ENCODE results near the gene UGT1A9. TPM values are rescaled to one million over a fixed set of nuclear protein-coding genes. Genes with fewer than 3 reads are reported as not detected.

The UGT1A9 gene
- polyA plus RNA-seq, 1 donor from 2014 or later = not detected

DNA sequence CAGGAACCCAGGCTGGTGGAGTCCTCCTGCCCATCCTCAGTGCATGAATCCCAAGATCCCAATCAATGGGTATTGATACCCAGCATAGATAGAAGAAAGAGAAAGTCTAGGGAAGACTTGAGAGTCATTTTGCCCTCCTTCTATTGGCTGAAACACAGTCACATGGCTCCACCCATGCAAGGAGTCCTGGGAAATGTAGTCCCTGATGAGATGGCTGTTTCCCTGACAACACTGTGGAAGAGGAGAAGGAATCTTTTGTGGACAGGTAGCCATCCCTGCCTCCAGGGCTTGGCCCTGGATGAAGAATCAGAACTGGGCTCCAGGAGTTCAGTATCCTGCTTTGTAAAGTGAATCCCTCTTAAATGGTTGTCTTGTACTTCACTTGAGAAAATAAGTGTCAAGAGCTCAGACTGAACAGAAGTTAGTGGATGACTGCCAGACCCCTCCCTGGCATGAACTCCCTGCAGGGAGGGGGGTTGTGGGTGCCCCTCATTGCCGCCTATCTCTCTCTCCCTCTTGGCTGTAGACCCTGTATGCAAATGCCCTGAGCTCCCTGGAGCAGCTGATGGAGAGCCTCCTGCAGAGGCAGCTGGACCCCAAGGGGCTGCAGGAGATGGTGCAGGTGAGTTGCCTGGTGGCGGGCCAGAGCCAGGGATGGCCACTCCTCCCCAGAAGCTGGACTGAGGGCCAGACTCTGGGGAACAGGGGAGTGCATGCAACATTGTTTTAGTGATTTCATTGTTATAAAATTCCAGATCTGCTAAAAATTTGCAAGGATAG, 142.5 kb downstream of the UGT1A9 start:
- no peak overlapping the region for H3K27ac Mint-ChIP-seq
- H3K9me3 Mint-ChIP-seq = peaks cover 0 to 4% (median 0%) of the 10 kb centered on the region in 3 donors
- peak overlapping the region in 1 of 4 donors; percentile 63 for H3K4me3 Mint-ChIP-seq
- H3K27me3 Mint-ChIP-seq = peaks cover 18% of the 10 kb centered on the region
- H3K36me3 Mint-ChIP-seq = peaks cover 1% of the 10 kb centered on the region
- H3K4me1 Mint-ChIP-seq = no peaks in the 10 kb centered on the region

DNA sequence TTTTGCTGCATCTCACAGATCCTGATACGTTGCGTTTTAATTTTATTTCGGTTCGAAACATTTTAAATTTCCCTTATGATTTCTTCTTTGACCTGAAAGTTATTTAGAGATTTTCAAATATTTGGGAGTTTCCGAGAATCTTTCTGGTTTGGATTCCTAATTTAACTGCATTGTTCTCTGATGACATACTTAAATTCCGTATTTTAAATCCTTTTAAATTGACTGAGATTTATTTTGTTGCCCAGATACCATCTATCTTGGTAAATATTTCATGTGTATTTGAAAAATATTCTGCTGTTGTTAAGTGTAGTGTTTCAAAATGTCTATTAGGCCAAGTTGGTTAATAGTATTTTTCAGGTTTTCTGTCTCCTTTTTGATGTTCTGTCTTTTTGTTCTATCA, 144.2 kb downstream of the UGT1A9 start:
- H3K4me3 Mint-ChIP-seq = no peak overlapping the region

DNA sequence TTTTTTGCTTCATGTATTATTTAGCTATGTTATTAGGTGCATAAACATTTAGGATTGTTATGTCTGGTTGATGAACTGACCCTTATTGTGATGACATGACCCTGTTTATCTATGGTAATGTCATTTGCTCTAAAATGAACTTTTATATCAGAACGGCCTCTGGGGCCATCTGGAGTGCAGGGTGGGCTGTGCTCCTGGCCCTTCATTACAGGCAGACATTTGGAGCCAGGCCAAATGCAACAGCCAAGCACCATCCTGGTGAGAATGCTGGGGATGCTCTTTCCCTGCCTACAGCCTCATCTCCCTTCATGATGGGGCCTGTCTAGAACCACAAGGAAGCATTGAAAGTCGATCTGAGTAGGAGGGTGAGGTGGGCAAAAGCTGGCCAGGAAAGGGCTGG, 144.6 kb downstream of the UGT1A9 start:
- peaks cover 1% of the 10 kb centered on the region for H3K36me3 Mint-ChIP-seq
- H3K9me3 Mint-ChIP-seq = peaks cover 0 to 4% (median 0%) of the 10 kb centered on the region in 3 donors
- no peak overlapping the region for H3K27ac Mint-ChIP-seq
- no peak overlapping the region for H3K4me3 Mint-ChIP-seq
- no peaks in the 10 kb centered on the region for H3K4me1 Mint-ChIP-seq
- peaks cover 14% of the 10 kb centered on the region for H3K27me3 Mint-ChIP-seq

More for the DNA sequence above, 144.2 kb downstream of the UGT1A9 start:
- Mint-ChIP-seq H3K27me3 (peaks cover 14% of the 10 kb centered on the region), H3K4me1 (no peaks in the 10 kb centered on the region), H3K36me3 (peaks cover 1% of the 10 kb centered on the region), H3K27ac (no peak overlapping the region), H3K9me3 (peaks cover 0 to 4% (median 0%) of the 10 kb centered on the region in 3 donors)

DNA sequence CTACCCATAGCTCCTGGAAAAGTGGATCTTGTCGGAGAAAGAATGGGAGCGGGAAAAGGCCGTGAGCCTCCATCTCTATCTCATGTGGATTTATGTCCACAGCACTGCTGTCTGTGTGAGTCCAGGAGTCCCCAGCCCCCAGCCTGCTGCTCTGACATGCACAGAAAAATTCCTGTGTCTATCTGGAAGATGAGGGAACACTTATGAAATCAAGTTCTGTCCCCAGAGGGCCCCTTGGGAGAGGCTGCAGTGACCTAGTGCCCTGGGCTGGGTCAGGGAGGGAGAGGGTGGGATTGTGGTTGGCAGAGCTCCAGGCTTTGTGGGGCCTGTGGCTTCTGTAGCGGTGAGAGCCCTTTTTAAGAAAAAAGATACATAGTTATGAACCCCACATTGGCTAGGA, 145.1 kb downstream of the UGT1A9 start:
- Mint-ChIP-seq H3K9me3 (peaks cover 0 to 4% (median 0%) of the 10 kb centered on the region in 3 donors), H3K27me3 (peaks cover 14% of the 10 kb centered on the region), H3K4me3 (no peak overlapping the region), H3K36me3 (peaks cover 1% of the 10 kb centered on the region), H3K27ac (no peak overlapping the region), H3K4me1 (no peaks in the 10 kb centered on the region)

DNA sequence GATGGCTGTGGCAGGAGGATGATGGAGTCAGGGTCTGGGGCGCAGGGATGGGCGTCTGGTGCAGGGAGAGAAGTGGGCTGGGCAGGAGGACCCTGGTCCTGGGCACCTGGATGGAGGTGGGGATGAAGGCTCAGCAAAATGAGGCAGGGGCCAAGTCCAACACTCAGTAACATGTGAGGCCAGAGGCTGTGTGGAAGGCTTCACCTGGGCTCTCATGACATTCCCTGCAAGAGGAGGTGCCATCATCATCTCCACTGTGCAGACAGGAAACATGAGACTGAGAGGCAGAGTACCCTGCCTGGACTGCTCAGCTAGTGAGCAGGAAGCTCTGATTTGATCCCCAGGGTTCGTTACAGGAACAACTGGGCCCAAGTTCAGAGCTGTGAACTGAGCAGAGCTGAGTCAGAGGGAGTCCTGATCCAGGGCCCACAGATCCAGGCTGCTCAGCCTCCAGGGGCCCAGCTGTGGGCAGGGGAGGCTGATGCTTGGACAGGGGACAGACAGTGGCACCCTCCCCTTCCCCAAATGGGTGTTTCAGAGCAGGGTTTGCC, 145.7 kb downstream of the UGT1A9 start:
- Mint-ChIP-seq H3K27me3 (peaks cover 14% of the 10 kb centered on the region), H3K9me3 (peaks cover 0 to 1% (median 0%) of the 10 kb centered on the region in 3 donors), H3K27ac (no peak overlapping the region), H3K4me1 (no peaks in the 10 kb centered on the region), H3K4me3 (no peak overlapping the region), H3K36me3 (peaks cover 1% of the 10 kb centered on the region)

DNA sequence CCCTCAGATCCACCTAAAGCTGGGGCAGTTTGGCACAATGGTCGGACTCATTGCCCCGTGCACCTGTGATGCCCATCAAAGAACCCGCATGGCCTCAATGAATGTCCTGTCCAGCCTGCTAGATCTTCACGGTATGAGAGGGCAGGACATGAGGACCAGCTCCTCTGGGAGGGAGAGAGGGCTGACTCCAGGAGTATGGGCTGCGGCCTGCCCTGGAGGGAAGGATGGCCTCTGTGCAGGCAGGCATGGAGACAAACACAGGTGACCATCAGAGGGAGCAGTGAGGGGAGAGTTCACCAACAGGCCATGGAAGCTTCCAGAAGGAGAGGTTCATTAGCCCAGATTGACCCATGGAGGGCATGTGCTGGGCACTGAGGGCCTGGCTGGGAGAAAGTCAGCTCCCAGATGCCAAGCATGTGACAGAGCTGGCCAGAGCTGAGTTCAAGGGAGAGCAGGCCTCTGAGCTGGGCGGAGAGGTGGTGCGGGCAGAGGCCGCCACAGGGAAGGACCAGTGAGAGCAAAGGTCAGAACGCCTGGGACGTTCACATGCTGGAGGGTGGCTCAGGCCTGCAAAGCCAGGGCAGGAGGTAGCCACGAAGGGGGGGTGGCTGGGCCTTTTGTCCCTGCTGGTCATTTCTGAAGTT, 146.4 kb downstream of the UGT1A9 start:
- H3K27ac Mint-ChIP-seq = no peak overlapping the region
- H3K4me1 Mint-ChIP-seq = no peaks in the 10 kb centered on the region
- H3K36me3 Mint-ChIP-seq = peaks cover 1% of the 10 kb centered on the region

DNA sequence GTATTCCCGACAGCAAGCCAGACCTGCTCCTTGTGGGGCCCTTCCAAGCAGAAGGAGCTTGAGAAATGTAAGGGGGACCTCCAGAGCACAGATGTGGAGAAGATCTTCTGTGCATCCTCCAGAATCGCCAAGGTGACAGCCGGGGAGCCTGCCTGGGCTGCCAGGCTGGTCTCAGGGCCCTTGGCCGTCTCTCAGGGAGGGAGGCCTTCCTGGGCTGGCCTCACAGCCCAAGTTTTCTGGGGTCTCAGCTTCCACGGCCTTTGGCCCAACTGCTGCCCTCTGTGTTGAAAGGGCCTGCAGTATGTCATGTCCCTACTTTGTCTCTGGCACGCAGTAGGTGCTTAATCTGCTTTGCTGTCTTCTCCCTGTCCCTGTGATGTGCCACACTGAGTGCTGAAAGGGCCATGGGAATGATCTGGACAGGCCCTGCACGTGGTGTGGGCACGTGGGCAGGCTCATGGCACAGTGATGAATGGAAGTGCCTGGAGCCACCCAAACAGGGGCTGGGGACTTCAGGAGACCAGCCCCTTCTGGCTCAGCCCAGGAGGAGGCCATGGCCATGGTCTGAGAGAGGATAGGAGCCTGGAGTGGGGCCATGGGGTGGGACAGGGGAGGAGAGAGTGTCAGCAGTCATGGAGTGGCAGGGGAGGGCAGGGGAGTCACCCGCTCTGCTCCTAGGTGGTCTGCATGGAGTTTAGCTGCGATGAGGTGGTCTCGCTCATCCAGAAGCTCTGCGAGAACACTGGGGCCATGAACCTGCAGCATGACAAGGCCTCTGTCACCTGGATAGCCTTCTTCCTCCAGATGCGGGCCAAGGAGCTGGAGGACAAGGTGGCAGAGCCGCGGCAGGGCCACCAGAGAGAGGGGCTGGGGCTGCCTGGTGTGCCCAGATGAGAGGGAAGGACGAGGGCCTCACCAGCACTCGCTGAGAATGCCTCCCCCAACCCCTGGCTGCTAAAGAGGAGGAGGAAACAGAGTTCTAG, 147.2 kb downstream of the UGT1A9 start:
- Mint-ChIP-seq H3K9me3 (peaks cover 0 to 1% (median 0%) of the 10 kb centered on the region in 3 donors), H3K27ac (no peak overlapping the region), H3K4me3 (no peak overlapping the region), H3K36me3 (no peaks in the 10 kb centered on the region), H3K4me1 (no peaks in the 10 kb centered on the region), H3K27me3 (peaks cover 10% of the 10 kb centered on the region)

More for the DNA sequence above, 146.4 kb downstream of the UGT1A9 start:
- Mint-ChIP-seq H3K27me3 (peaks cover 10% of the 10 kb centered on the region), H3K9me3 (peaks cover 0 to 1% (median 0%) of the 10 kb centered on the region in 3 donors), H3K4me3 (no peak overlapping the region)

DNA sequence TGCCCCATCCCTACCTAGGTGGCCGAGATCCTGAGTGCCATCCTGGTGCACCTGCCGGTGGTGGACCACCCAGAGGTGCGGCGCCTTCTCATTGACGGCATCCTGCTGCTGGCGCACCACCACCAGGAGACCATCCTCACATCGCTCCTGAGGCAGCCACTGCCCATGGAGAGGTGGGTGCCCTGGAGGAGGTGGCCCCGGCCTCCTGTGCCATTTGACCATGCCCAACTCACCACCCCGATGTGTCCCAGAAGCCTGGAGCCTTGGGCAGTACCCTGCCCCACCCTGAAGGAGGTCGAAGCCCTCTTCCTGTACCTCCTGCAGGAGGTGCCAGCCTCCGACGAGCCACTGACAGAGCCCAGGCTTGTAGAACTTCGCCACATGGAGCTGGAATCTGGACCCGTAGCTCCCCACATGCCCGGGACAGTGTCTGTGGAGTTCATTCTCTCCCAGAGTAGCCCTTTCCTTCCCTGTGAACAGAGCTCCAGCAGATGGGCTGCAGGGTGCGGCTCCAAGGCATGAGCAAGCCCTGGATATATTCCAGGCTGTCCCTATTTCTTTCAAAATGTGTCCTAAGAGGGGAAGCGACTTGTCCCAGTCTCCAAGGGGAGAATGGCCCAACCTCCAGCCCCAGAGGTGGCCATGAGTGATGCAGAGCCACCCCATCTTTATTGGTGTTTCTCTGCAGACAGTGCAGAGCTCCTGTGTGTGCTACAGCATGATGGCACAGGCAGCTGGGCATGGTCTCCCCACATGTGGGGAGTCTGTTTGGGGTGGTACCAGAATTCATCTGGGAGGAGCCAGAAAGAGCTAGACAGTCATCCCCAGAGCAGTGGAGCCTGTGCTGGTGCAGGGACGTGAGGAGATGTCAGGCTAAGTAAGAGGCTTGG, 148.4 kb downstream of the UGT1A9 start:
- Mint-ChIP-seq H3K36me3 (no peaks in the 10 kb centered on the region), H3K9me3 (peaks cover 0 to under 1% (median 0%) of the 10 kb centered on the region in 3 donors), H3K27me3 (peaks cover 10% of the 10 kb centered on the region), H3K4me3 (no peak overlapping the region), H3K27ac (no peak overlapping the region), H3K4me1 (no peaks in the 10 kb centered on the region)

DNA sequence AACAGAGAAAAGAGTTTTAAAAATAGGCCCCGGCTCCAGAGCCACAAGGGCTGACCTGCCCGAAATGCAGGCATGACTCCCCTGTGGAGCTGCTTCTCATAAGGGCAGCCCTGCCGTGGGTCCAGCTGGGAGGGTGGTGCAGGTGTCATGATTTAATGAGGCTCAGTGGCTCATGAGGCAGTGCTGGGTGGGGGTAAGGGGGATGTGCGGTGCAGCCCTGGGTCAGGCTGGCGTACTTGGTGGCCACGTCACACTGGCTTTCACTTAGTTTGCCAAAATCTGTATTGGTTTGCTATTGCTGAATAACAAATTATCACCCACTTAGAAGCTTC, 149.0 kb downstream of the UGT1A9 start:
- Mint-ChIP-seq H3K36me3 (no peaks in the 10 kb centered on the region), H3K27ac (no peak overlapping the region), H3K27me3 (peaks cover 10% of the 10 kb centered on the region), H3K4me1 (no peaks in the 10 kb centered on the region), H3K4me3 (no peak overlapping the region), H3K9me3 (no peaks in the 10 kb centered on the region)

DNA sequence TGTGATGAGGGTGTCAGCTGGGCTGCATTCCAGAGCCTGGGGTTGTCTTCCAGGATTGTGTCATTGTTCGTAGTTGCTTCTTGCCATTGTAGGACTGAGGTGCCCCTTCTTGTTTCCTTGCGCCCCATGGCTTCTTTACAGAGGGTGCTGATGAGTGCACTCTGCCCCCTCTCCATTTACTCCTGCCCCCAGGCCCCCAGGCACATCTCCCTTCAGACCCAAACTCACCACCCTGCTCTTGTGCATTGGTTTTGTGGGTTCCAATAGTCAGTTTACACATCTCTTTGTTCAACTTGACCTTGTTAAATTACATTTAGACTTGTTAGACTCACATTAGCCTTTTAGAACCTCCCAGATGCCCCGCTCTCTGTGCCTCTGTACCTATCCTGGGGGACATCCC, 149.5 kb downstream of the UGT1A9 start:
- peaks cover 0 to 1% (median under 1%) of the 10 kb centered on the region in 3 donors for H3K9me3 Mint-ChIP-seq
- H3K4me1 Mint-ChIP-seq = no peaks in the 10 kb centered on the region
- no peak overlapping the region for H3K27ac Mint-ChIP-seq
- peaks cover 9% of the 10 kb centered on the region for H3K27me3 Mint-ChIP-seq
- no peaks in the 10 kb centered on the region for H3K36me3 Mint-ChIP-seq
- no peak overlapping the region for H3K4me3 Mint-ChIP-seq

DNA sequence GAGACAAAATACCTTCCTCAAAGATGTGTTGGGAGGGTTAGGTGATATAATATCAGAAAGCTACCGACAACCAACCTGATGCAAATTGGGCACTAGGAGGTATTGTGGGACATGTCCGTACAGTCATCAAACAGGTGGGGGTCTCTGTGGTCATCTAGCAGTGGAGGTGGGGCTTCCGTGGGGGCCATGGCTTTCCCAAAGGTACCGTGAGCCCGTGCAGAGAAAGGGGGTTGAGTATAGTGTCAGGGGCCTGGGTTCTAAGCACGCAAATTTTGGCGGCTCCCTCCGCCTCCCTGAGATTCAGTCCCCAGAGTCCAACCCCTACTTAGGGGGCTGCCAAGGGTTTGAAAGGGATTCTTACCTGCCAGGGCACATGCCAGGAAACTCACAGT, 150.0 kb downstream of the UGT1A9 start:
- H3K27me3 Mint-ChIP-seq = peaks cover 5% of the 10 kb centered on the region
- H3K36me3 Mint-ChIP-seq = no peaks in the 10 kb centered on the region
- H3K4me1 Mint-ChIP-seq = no peaks in the 10 kb centered on the region
- no peak overlapping the region for H3K27ac Mint-ChIP-seq
- peaks cover 0 to 6% (median 2%) of the 10 kb centered on the region in 3 donors for H3K9me3 Mint-ChIP-seq
- no peak overlapping the region for H3K4me3 Mint-ChIP-seq

DNA sequence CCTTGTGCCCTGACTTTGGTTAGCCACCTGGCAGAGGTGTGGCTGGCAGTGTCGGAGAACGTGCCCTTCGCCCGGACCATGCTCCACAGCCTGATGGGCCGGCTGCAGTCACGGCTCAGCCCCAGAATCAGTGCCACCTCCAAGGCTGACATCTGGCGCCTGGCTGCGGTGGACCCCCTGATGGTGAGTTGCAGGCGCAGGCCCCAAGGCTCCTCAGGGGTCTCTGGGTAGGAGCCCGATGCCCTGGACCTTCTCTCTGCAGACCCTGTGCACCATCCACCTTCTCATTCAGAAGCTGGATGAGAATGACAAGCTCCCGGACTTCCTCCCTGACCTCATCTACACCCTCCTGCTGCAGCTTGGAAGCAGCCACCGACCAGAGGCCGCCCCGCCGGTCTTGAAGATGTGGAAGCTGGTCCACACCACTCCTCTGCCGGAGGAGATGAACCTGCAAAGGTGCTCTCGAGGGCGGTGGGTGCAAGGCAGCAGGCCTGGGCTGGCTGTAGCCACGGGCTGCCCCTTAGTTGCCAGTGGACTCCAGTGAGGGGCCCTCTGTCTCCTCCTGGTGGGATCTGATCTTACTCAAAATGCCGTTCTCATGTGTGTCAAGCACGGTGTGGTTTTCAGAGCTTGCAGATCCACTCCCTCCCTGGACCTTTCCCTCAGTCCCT, 150.5 kb downstream of the UGT1A9 start:
- H3K36me3 Mint-ChIP-seq = no peaks in the 10 kb centered on the region
- H3K27me3 Mint-ChIP-seq = peaks cover 2% of the 10 kb centered on the region
- H3K4me3 Mint-ChIP-seq = no peak overlapping the region
- H3K4me1 Mint-ChIP-seq = no peaks in the 10 kb centered on the region
- H3K9me3 Mint-ChIP-seq = peaks cover 0 to 7% (median 2%) of the 10 kb centered on the region in 3 donors
- H3K27ac Mint-ChIP-seq = no peak overlapping the region
